H4 (cell line): Measurements from ENCODE around the gene SNAI3. TPM values are rescaled to one million over a fixed set of nuclear protein-coding genes. Genes with fewer than 3 reads are reported as not detected.

Experiments used
- DNase-seq: peaks from one replicate; pipeline ENCODE4 v3.0.0-alpha.2; 2015; ENCODE audit warnings: low spot score
- total RNA-seq: library from RNA; depleted of rRNA; stranded (reverse); fragments of >200 nt; shearing (Covaris generic); gene quantifications from 2 replicates; pipeline ENCODE4 v1.2.3, GENCODE V29; 2014; rRNA removed

Gene SNAI3
- total RNA-seq: 0.27 and 0.62 TPM in 2 replicates

- DNase-seq: peak; percentile 47
These were observed at the start of gene SNAI3 for GRCh38 chr16:88686439-88687253. Gene SNAI3 (minus strand): TSS chr16:88686507. CDS start chr16:88686406, 101 bp downstream.

DNA sequence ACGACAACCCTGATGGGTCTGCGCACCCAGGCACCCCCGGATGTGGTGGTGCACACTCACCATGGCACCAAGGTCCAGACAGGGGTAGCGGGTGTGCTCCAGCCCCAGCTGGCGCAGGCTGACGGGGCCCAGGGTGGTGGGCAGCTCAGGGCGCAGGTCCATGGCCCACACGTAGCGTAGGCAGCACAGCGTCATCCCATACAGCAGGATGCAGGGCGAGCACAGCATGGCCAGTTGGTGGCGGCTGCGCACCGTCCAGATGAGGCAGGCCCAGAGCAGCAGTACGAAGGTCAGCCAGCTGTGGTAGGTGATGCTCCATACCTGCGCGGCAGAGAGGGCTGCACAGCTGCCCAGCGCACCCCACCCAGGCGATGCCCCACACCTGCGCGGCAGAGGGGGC, 49.8 kb upstream of the SNAI3 start:
- DNase-seq: no peak

- no peak for DNase-seq
These were observed 49.3 kb upstream of the SNAI3 start for GRCh38 chr16:88735616-88736015.

- DNase-seq: no peak
These were observed 48.8 kb upstream of the SNAI3 start for GRCh38 chr16:88735121-88735520.

- no peak for DNase-seq
These were observed 48.0 kb upstream of the SNAI3 start for GRCh38 chr16:88734361-88734728.

DNA sequence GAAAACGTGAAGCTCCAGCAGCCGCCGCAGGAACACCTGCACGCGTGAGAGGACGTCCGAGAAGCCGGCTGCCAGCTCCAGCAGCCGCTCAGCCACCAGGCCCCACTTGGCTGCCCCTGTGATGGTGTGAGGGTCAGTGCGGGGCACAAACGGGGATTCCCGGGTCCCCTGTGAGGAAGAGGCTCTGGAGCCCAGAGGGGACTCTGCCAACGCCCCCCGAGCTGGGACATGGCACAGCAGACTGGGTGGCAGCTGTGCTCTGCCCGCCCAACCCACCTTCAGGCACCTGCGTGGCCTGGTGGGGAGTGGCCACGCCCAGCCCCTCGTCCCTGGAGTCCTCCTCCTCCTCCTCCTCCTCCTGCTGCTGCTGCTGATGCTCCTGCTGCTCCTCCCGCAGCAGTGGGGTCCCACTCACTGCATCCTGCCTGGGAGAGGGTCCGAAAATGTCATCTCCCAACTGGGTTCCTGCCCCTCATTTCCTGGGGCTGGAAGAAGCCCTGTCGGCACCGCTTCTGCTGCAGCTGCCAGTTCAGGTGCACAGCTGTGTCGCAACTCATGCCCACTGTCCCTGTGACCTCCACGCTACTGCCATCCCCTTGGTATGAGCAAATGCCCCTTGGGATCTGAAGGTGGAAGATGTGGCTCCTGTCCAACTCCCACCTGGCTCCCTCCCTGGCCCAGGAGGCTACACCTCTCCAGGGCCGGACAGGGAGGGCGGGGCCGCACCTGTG, 47.5 kb upstream of the SNAI3 start:
- no peak for DNase-seq

GRCh38 chr16:88732961-88733294, 46.6 kb upstream of the SNAI3 start:
- no peak for DNase-seq

DNA sequence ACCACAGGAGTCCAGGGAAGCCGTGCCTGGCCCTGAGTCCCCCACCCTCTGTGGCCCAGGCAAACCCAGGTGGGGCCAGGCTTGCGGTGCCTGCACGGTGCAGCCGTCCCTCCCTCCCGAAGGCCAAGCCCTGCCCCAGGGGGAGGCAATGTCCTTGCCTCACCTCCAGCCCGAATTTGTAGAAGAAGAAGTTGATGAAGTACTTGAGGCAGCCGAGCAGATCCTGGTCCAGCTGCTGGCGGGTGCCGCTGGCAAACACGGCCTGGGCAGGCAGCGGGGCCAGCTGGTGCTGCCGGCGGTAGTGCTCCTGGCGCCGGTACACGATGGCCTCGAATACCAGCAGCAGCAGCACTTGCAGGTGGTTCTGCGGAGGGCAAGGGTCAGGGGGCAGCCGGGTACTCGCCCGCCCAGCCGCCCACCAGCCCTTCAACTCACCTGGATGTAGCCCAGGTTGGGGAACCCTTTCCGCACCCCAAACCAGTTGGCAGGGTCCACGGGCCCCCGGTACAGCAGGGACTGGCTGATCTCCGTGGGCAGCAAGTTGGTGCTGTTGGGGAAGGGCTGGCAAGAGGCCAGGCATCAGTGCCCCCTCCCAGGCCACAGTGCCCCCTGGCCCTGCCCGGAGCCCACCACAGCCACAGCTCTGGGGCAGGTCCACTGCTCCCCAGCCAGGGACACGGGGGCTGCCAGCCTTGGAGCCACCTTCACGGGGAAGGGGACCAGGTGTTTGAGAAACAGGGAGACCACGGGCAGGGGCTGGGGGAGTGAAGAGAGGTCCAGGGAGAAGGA, 46.1 kb upstream of the SNAI3 start:
- no peak for DNase-seq

DNA sequence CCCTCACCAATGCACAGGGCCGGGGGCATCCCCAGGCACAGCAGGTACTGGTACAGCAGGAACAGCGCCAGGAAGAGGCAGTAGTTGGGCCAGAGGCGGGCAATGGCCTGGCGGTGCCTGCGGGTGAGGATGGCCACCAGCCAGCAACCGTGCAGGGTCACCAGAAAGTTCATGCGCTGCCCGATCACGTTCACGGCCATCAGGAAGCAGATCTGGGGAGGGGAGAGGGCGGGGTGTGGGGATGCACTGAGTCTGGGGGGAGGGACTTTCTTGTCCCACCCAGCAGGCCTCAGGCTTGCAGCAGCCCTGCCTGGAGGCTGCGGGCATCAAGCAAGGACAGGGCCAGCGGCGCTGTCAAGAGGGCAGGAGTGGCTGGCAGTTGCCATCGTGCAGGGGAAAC, 45.4 kb upstream of the SNAI3 start:
- peak; percentile 47 for DNase-seq

DNA sequence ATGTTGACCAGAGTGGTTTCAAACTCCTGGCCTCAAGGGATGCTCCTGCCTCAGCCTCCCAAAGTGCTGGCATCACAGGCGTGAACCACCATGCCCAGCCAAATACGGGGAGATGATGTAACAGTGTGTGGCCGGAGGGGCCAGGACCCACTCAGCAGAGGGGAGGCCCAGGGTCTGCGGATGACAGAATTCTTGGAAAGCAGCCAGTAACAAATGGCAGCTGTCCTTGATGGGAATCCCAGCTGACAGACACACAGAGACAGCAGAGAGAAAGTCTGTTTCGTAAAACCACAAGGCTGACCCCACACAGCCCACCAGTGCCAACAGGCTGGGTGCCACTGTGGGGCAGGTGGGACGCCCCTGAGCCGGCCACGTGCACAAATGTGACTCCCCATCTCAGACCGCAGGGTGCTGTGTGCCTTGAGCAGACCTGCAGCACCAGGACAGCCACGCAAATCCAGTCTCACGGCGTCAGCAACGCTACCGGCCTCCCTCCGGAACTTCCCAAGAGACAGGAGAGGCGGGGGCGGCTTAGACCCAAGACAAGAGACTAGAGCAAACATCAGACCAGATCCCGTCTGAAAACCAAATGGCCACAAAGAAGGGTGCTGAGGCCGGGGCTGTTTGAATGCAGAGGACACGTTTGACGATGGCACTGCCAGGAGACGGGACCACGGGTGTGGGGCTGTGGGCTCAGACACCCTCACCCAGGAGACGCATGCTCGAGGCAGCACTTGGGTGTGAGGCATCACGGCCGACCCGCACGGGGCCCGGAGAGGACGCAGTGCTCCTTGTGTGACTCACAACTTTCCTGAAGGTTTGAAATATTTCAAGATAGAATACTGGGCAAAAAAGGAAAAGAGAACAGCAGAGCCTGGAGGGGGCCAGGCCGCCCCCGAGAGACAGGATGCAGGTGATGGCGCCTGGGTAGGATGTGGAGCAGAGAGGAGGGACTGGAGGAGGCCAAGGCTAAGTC, 44.6 kb upstream of the SNAI3 start:
- DNase-seq: no peak

DNA sequence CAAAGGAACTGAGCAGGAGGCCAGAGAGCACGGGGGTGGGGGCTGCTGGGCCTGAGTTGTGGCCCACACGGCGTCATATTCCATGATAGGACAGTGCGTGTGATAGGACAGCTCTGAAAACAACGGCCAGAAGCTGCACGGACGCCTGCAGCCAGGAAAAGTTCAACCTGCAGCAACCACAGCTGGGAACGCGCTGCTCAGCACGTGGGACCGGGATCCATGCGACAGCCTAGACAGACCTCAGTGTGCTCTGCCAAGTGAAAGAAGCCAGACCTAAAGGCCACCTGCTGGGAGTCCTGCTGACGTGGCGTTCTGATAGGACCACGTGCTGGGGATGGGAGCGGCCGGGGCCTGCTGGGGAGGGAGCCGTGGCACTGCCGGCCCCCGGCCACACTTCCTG, 41.6 kb upstream of the SNAI3 start:
- no peak for DNase-seq

GRCh38 chr16:88726981-88727380, 40.7 kb upstream of the SNAI3 start:
- no peak for DNase-seq

DNA sequence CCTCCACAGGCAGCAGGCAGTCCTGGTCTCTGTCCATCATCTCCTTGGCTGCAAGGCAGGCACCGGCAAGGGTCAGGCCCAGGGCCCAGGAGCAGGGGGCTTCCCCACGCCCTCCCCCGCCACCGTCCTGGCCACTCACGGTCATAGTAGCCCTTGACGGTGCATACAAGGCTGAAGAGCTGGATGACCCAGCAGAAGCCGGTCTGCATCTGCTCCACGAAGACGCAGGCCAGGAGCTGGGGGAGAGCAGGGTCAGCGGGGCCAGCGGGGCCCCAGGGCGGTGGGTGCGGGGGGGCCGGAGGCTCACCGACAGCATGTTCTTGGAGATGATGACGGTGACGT, 40.1 kb upstream of the SNAI3 start:
- no peak for DNase-seq

GRCh38 chr16:88725609-88726407, 39.5 kb upstream of the SNAI3 start:
- DNase-seq: no peak

DNA sequence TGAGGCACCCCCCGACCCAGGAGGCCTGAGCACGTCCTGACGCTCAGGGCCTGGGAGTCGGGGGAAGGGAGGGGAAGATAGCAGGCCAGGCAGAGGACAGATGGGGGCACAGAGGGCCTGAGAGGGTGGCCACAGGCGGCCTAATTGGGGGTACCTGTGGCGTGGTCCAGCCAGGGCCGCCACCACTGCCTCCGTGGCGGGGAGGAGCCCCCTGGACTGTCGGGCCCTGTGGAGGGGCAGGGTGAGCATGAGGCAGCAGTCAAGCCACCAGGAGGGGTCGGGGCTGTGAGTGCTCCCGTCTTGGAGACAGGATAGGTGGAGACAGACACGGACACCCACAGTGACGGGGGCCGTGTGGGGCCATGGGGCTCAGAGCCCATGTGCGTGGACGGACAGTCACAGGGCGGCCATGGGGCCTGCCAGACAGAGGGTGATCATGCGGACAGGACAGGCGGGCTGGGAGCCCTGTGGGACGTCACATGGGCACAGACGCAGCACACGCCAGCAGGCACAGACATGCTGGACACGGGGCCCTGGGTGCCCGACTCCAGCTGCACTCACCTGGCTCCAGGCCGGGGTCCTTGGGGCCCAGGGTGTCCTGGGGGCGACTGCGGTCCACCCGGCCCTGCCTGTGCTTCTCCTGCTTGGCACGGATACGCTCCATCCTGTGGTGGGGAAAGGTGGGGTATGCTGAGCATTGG, 38.7 kb upstream of the SNAI3 start:
- no peak for DNase-seq

- DNase-seq: no peak
These were observed 37.6 kb upstream of the SNAI3 start for GRCh38 chr16:88723911-88724310.

- DNase-seq: no peak
These were observed 37.2 kb upstream of the SNAI3 start for GRCh38 chr16:88723507-88723887.

- no peak for DNase-seq
These were observed 36.6 kb upstream of the SNAI3 start for GRCh38 chr16:88722784-88723506.
